Keratinocyte (primary cell): Measurements from ENCODE around the gene SULT4A1.

Experiments
- EZH2 ChIP-seq: IDR thresholded peaks from one replicate; pipeline ENCODE4 v1.6.1; 2012; ENCODE audit warnings: inconsistent platforms, mild to moderate bottlenecking, low read length, moderate library complexity
- TF ChIP-seq, protein P1 (sequence below), 3 experiments: IDR thresholded peaks in 1 of 3; conservative IDR thresholded peaks in 1 of 3; optimal IDR thresholded peaks in 1 of 3; 2 replicates in 2 of 3; 3 replicates in 1 of 3; pipeline versions ENCODE3 to v1.5.1; 2011; ENCODE audit warnings: low read length in 3 of 3, mild to moderate bottlenecking in 3 of 3, moderate library complexity in 2 of 3, control low read depth in 1 of 3, inconsistent platforms in 1 of 3; ENCODE audit not compliant: insufficient read depth in 2 of 3; ENCODE audit errors: extremely low read depth in 1 of 3

- no peak for TF ChIP-seq EZH2
- TF ChIP-seq, protein P1, sequence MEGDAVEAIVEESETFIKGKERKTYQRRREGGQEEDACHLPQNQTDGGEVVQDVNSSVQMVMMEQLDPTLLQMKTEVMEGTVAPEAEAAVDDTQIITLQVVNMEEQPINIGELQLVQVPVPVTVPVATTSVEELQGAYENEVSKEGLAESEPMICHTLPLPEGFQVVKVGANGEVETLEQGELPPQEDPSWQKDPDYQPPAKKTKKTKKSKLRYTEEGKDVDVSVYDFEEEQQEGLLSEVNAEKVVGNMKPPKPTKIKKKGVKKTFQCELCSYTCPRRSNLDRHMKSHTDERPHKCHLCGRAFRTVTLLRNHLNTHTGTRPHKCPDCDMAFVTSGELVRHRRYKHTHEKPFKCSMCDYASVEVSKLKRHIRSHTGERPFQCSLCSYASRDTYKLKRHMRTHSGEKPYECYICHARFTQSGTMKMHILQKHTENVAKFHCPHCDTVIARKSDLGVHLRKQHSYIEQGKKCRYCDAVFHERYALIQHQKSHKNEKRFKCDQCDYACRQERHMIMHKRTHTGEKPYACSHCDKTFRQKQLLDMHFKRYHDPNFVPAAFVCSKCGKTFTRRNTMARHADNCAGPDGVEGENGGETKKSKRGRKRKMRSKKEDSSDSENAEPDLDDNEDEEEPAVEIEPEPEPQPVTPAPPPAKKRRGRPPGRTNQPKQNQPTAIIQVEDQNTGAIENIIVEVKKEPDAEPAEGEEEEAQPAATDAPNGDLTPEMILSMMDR (optimal IDR thresholded peaks at IDR 0.05 in 1 of 3, IDR thresholded peaks at IDR 0.05 in 1 of 3, conservative IDR thresholded peaks at IDR 0.05 in 1 of 3; ENCODE audit: extremely low read depth in 1 of 3, insufficient read depth in 2 of 3, low read length in 3 of 3): no peak
These were observed 30.5 kb downstream of the SULT4A1 start for GRCh38 chr22:43831561-43832392.
